Lower leg skin (tissue), 3 donors: ENCODE measurements around the gene ETS1.

Experiments
- POLR2A ChIP-seq, 2 donors: fragments of 450-650 bp; IDR thresholded peaks; one replicate each; pipeline ENCODE4 v1.6.1; 2016 to 2017; ENCODE audit warnings: antibody characterized with exemption in 2 of 2, mild to moderate bottlenecking in 1 of 2, moderate library complexity in 1 of 2
- TF ChIP-seq, protein P1 (sequence below), 3 donors: fragments of 450-650 bp; IDR thresholded peaks; one replicate each; pipeline ENCODE4 v1.5.1; 2016; ENCODE audit warnings: antibody characterized with exemption in 3 of 3, mild to moderate bottlenecking in 3 of 3, moderate library complexity in 2 of 3

DNA sequence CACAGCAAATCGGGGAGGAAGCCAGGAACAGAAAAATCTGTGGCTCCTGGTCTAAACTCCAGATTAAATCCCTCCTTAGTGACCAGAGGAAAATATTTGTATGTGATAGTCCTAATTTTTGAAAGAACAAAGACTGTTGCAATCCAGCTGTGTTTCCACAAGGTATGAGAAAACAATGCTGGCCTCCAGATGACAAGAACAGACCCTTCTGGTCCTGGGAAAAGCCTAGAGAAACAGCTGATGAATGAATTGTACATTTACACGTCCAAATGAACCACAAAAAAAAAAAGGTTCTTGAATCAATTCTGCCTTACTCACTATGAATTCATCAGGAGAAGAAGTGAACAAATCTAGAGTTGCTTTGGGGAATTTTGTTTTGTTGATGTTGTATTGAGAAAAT lies 63.7 kb downstream of the ETS1 start:
- TF ChIP-seq, protein P1, sequence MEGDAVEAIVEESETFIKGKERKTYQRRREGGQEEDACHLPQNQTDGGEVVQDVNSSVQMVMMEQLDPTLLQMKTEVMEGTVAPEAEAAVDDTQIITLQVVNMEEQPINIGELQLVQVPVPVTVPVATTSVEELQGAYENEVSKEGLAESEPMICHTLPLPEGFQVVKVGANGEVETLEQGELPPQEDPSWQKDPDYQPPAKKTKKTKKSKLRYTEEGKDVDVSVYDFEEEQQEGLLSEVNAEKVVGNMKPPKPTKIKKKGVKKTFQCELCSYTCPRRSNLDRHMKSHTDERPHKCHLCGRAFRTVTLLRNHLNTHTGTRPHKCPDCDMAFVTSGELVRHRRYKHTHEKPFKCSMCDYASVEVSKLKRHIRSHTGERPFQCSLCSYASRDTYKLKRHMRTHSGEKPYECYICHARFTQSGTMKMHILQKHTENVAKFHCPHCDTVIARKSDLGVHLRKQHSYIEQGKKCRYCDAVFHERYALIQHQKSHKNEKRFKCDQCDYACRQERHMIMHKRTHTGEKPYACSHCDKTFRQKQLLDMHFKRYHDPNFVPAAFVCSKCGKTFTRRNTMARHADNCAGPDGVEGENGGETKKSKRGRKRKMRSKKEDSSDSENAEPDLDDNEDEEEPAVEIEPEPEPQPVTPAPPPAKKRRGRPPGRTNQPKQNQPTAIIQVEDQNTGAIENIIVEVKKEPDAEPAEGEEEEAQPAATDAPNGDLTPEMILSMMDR (IDR thresholded peaks at IDR 0.05), result no peak
- TF ChIP-seq POLR2A (IDR thresholded peaks at IDR 0.05), result no peak
